Stomach (tissue), 9 donors: Measurements from ENCODE around the gene LYSMD1. TPM values are rescaled to one million over a fixed set of nuclear protein-coding genes. Genes with fewer than 3 reads are reported as not detected.

Experiments
- DNase-seq, 2 donors: peaks; one replicate each; pipeline versions ENCODE4 v3.0.0 to v3.0.0-alpha.2; 2013 to 2019
- H3K27ac ChIP-seq, 5 donors: fragments of 200-600 bp in 4 of 5; sonication (generic) in 4 of 5; one replicate each; pipeline ENCODE4 v1.5.1; 2013 to 2019; ENCODE audit warnings: mild to moderate bottlenecking in 1 of 5, moderate library complexity in 1 of 5
- H3K27me3 ChIP-seq, 3 donors: fragments of 200-600 bp; sonication (generic); one replicate each; pipeline ENCODE4 v1.5.1; 2017 to 2019; ENCODE audit warnings: mixed run types in 1 of 3
- H3K36me3 ChIP-seq, 4 donors: fragments of 200-600 bp; sonication (generic); 1 replicate in 3 of 4; 2 replicates in 1 of 4; pipeline ENCODE4 v1.5.1; 2016 to 2019
- H3K4me1 ChIP-seq, 4 donors: fragments of 200-600 bp; sonication (generic); one replicate each; pipeline ENCODE4 v1.5.1; 2016 to 2019
- H3K4me3 ChIP-seq, 4 donors: fragments of 200-600 bp; sonication (generic) in 3 of 4; one replicate each; pipeline ENCODE4 v1.5.1; 2016 to 2019; ENCODE audit warnings: mild to moderate bottlenecking in 1 of 4
- H3K9me3 ChIP-seq, 4 donors: fragments of 200-600 bp; sonication (generic); one replicate each; pipeline ENCODE4 v1.5.1; 2016 to 2019
- EP300 ChIP-seq: sonication (generic); formaldehyde crosslinking; IDR thresholded peaks from one replicate; pipeline ENCODE4 v1.6.1; 2017; ENCODE audit warnings: antibody characterized with exemption
- POLR2A ChIP-seq, 4 donors: fragments of 450-650 bp; IDR thresholded peaks; one replicate each; pipeline ENCODE4 v1.6.1; 2016; ENCODE audit warnings: antibody characterized with exemption in 4 of 4, control low read depth in 2 of 4, mild to moderate bottlenecking in 1 of 4, moderate library complexity in 1 of 4
- POLR2AphosphoS5 ChIP-seq, 3 donors: sonication (generic); formaldehyde crosslinking; IDR thresholded peaks; one replicate each; pipeline ENCODE4 v1.6.1; 2016; ENCODE audit warnings: antibody characterized with exemption in 3 of 3
- WGBS, 5 donors: extraction: QIAGEN DNeasy Blood & Tissue Kit in 3 of 5; methylation state at CpG; one replicate each; pipeline versions ENCODE4 v1.1.5 to v1.1.7; 2013 to 2018; 5-methylcytosine and 5-hydroxymethylcytosine counted together
- intact Hi-C: fragments of 100-400 bp; cut with DNase I; formaldehyde crosslinking; loops from one replicate; pipeline ENCODE4 v1.15.1; 2023; ENCODE audit warnings: low total_unique reads
- polyA plus RNA-seq, 3 donors: library from polyadenylated mRNA; stranded (reverse); fragments of 200-250 nt; gene quantifications; one replicate each; pipeline ENCODE4 v1.2.3, GENCODE V29; 2013
- total RNA-seq, 5 donors: library from RNA; depleted of rRNA; stranded (reverse); fragments of >200 nt; gene quantifications; one replicate each; pipeline versions ENCODE4 v1.1.0 to v1.2.3, GENCODE V29; 2014 to 2016
- TF ChIP-seq, protein P1 (sequence below), 7 experiments: fragments of 450-650 bp in 4 of 7; fragments of 200-600 bp in 3 of 7; sonication (generic) in 3 of 7; IDR thresholded peaks; one replicate each; pipeline ENCODE4 v1.5.1; 2016 to 2019; ENCODE audit warnings: antibody characterized with exemption in 7 of 7, control low read depth in 2 of 7, mild to moderate bottlenecking in 1 of 7
- donor health status: healthy with polysubstance abuse.
- donor health status: Bipolar disorder and iron deficiency.
- donor health status: healthy.

LYSMD1 gene
- total and polyA plus RNA-seq, 8 donors, result 1.7 to 10.3 (median 4.6) TPM

DNA sequence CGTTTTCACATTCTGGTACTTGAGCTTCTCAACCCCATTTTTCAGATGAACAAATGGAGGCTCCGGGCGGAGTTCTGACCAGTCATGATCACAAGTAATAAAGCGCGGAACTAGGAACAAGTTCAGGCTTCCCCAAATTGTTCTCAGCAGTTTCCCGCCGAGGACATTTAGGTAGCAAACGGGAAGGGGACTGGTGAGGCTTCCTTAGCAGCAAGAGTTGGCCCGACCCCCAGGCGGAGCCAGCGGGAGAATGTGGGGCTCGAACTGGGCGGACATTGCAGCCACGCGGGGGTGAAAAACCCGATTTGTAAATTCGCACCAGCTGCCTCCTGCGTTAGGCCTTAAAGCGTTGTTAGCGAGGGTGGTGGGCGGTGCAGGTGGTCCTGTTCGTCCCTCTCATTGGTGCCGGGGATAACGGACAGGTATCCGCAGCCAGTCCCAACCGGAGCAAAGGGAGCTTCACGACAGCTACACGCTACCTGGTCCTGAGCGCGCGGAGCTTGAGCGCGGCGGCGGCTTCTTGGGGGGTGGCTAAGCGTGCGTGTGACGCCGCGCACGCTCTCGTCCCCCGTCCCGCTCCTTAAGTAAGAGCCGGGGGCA, 34.6 kb downstream of the LYSMD1 start:
- TF ChIP-seq POLR2AphosphoS5 (IDR thresholded peaks at IDR 0.05), result peak in 1 of 3 donors; percentile 29
- TF ChIP-seq POLR2A (IDR thresholded peaks at IDR 0.05), result no peak
- peak overlapping the region in 4 of 5 donors; percentile 16 to 81 (median 58) for H3K27ac ChIP-seq
- WGBS, 5 donors, result 8 to 14% (median 10%) methylated on average over 30 to 45 of the region's 45 CpGs
- no peaks in the 10 kb centered on the region for H3K9me3 ChIP-seq
- H3K4me3 ChIP-seq, result peak overlapping the region; percentile 36 to 47 (median 46)
- intact Hi-C loops, result no loop called here
- H3K4me1 ChIP-seq, result peaks cover 14 to 29% (median 25%) of the 10 kb centered on the region in 4 donors
- H3K27me3 ChIP-seq, result peaks cover 0 to 27% (median 22%) of the 10 kb centered on the region in 3 donors
- H3K36me3 ChIP-seq, result peaks cover 0 to 22% (median 8%) of the 10 kb centered on the region in 4 donors
- peak; percentile 71 to 97 for DNase-seq

DNA sequence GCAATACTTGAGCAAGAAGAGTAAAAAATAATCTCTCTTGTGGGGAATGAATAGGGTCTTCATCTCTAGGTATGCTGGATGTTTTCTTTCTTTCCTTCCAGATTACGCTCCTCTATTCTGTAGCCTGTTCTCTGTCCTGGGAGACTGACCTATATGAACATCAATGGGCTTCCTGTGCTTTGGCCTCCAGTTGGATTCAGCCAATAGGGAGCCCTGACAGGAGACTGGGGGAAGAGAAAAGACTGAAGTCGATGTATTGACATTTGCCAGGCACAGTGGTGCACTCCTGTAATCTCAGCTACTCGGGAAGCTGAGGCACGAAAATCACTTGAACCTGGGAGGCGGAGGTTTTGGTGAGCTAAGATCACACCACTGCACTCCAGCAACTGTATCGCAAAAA, 36.9 kb downstream of the LYSMD1 start:
- DNase-seq, result no peak
- Histone ChIP-seq H3K4me1 (peaks cover 14 to 34% (median 25%) of the 10 kb centered on the region in 4 donors), H3K36me3 (peaks cover 0 to 19% (median 9%) of the 10 kb centered on the region in 4 donors), H3K27me3 (peaks cover 0 to 27% (median 22%) of the 10 kb centered on the region in 3 donors), H3K27ac (no peak overlapping the region), H3K9me3 (no peaks in the 10 kb centered on the region), H3K4me3 (no peak overlapping the region)
- 81 to 90% (median 84%) methylated on average over 6 of the region's 6 CpGs for WGBS, 5 donors
- intact Hi-C loops, result no loop called here
- TF ChIP-seq POLR2A (IDR thresholded peaks at IDR 0.05) (no peak), EP300 (no peak), POLR2AphosphoS5 (IDR thresholded peaks at IDR 0.05) (no peak)
- TF ChIP-seq, protein P1, sequence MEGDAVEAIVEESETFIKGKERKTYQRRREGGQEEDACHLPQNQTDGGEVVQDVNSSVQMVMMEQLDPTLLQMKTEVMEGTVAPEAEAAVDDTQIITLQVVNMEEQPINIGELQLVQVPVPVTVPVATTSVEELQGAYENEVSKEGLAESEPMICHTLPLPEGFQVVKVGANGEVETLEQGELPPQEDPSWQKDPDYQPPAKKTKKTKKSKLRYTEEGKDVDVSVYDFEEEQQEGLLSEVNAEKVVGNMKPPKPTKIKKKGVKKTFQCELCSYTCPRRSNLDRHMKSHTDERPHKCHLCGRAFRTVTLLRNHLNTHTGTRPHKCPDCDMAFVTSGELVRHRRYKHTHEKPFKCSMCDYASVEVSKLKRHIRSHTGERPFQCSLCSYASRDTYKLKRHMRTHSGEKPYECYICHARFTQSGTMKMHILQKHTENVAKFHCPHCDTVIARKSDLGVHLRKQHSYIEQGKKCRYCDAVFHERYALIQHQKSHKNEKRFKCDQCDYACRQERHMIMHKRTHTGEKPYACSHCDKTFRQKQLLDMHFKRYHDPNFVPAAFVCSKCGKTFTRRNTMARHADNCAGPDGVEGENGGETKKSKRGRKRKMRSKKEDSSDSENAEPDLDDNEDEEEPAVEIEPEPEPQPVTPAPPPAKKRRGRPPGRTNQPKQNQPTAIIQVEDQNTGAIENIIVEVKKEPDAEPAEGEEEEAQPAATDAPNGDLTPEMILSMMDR (IDR thresholded peaks at IDR 0.05), result no peak

DNA sequence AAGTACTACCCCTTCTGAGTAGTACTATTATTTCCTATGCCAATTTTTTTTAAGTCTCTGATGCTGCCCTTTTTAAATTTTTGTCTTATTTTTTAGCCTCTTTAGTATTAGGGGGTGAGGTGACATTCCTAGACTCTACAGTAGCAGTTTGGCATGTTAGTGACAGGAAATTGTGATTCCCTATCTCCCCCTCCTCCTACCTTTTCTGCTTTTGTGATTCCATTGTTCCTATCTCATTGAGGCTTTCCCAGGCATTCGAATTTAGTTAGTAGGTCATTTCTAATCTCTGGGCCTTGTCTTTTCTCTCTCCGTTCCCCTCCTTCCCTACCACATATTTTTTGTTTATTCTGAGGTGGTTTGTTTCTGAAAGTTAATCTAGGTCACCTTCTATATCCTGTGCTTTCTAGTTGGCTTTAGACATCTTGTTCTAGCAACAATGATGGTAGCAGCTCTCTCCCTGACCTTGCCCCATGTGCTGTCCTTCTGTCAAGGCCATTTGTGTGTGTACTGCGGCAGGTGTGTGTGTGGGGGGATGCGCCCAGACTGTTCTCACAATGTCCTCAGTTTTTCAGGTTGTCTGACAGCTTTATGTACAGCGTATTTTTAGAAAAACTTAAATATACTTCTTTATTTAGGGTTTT, 40.8 kb downstream of the LYSMD1 start:
- no peak overlapping the region for H3K4me3 ChIP-seq
- WGBS, 5 donors, result 70 to 81% (median 73%) methylated on average over 5 of the region's 5 CpGs
- no peak overlapping the region for H3K27ac ChIP-seq
- H3K27me3 ChIP-seq, result no peaks in the 10 kb centered on the region
- peak in 1 of 2 donors; percentile 39 for DNase-seq
- intact Hi-C loops, result no loop called here
- H3K9me3 ChIP-seq, result no peaks in the 10 kb centered on the region
- TF ChIP-seq, protein P1 (IDR thresholded peaks at IDR 0.05), result no peak
- TF ChIP-seq EP300 (no peak), POLR2A (IDR thresholded peaks at IDR 0.05) (no peak), POLR2AphosphoS5 (IDR thresholded peaks at IDR 0.05) (no peak)
- peaks cover 0 to 9% (median 0%) of the 10 kb centered on the region in 4 donors for H3K4me1 ChIP-seq
- H3K36me3 ChIP-seq, result peaks cover 0 to 49% (median 39%) of the 10 kb centered on the region in 4 donors

DNA sequence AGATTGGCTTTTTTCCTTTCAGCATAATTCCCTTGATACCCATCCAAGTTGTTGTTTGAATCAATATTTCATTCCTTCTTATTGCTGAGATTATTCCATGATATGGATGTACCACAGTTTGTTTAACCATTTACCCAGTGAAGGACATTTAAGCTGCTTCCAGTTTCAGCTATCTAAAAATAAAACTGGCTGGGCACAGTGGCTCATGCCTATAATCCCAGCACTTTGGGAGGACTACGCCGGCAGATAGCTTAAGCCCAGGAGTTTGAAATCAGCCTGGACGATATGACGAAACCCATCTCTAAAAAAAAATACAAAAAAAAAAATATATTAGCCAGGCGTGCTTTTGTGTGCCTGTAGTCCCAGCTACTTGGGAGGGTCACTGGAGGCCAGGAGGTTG, 51.8 kb downstream of the LYSMD1 start:
- H3K4me1 ChIP-seq, result no peaks in the 10 kb centered on the region
- WGBS, 5 donors, result 94 to 98% (median 96%) methylated on average over 5 of the region's 5 CpGs
- no peak for TF ChIP-seq POLR2AphosphoS5 (IDR thresholded peaks at IDR 0.05)
- no peak for TF ChIP-seq EP300
- no peak for TF ChIP-seq POLR2A (IDR thresholded peaks at IDR 0.05)
- TF ChIP-seq, protein P1 (IDR thresholded peaks at IDR 0.05), result no peak
- no peak overlapping the region for H3K27ac ChIP-seq
- no peaks in the 10 kb centered on the region for H3K27me3 ChIP-seq
- H3K9me3 ChIP-seq, result no peaks in the 10 kb centered on the region
- DNase-seq, result no peak
- intact Hi-C loops, result no loop called here
- H3K4me3 ChIP-seq, result no peak overlapping the region
- peaks cover 6 to 75% (median 65%) of the 10 kb centered on the region in 4 donors for H3K36me3 ChIP-seq

Other genes starting within 250 kb of the LYSMD1 start
- 10 to 100 TPM; 25.4 to 77.3 (median 56.0) TPM for gene SETDB1, start 239.5 kb downstream of the LYSMD1 start, total RNA-seq
- 10 to 100 TPM; 13.8 to 19.6 (median 17.3) TPM for gene SETDB1, start 239.5 kb downstream of the LYSMD1 start, polyA plus RNA-seq
- 100 to 1,000 TPM in 2 of 5 donors, 10 to 100 TPM in 3; 24.9 to 117 (median 76.0) TPM for gene CERS2, start 191.1 kb downstream of the LYSMD1 start, total RNA-seq
- 100 to 1,000 TPM; 101 to 125 (median 114) TPM for gene CERS2, start 191.1 kb downstream of the LYSMD1 start, polyA plus RNA-seq
- not detected for gene ANXA9, start 183.6 kb downstream of the LYSMD1 start, total RNA-seq
- under 1 TPM; 0.44 to 0.63 (median 0.46) TPM for gene ANXA9, start 183.6 kb downstream of the LYSMD1 start, polyA plus RNA-seq
- 10 to 100 TPM; 19.1 to 60.0 (median 40.6) TPM for gene MINDY1, start 159.0 kb downstream of the LYSMD1 start, total RNA-seq
- 10 to 100 TPM in 2 of 3 donors, 1 to 10 TPM in 1; 9.8 to 18.8 (median 16.1) TPM for gene MINDY1, start 159.0 kb downstream of the LYSMD1 start, polyA plus RNA-seq
- gene PRUNE1, start 157.5 kb downstream of the LYSMD1 start, total RNA-seq, result 100 to 1,000 TPM in 1 of 5 donors, 10 to 100 TPM in 3, 1 to 10 TPM in 1; 2.9 to 118 (median 21.2) TPM
- 10 to 100 TPM; 10.8 to 12.7 (median 11.7) TPM for gene PRUNE1, start 157.5 kb downstream of the LYSMD1 start, polyA plus RNA-seq
- 1 to 10 TPM in 1 of 5 donors, not detected in 4; 1.3 TPM for gene BNIPL, start 129.3 kb downstream of the LYSMD1 start, total RNA-seq
- 10 to 100 TPM in 1 of 3 donors, under 1 TPM in 1, not detected in 1; 0.25 to 35.1 TPM for gene BNIPL, start 129.3 kb downstream of the LYSMD1 start, polyA plus RNA-seq
- gene C1orf56, start 118.2 kb downstream of the LYSMD1 start, total RNA-seq, result 1 to 10 TPM in 4 of 5 donors, under 1 TPM in 1; 0.73 to 6.4 (median 3.5) TPM
- 1 to 10 TPM; 2.4 to 6.0 (median 2.5) TPM for gene C1orf56, start 118.2 kb downstream of the LYSMD1 start, polyA plus RNA-seq
- gene CDC42SE1, start 106.3 kb downstream of the LYSMD1 start, total RNA-seq, result 10 to 100 TPM; 28.1 to 90.3 (median 52.5) TPM
- gene CDC42SE1, start 106.3 kb downstream of the LYSMD1 start, polyA plus RNA-seq, result 10 to 100 TPM; 41.6 to 49.2 (median 47.1) TPM
- gene MLLT11, start 105.5 kb downstream of the LYSMD1 start, total RNA-seq, result 10 to 100 TPM in 1 of 5 donors, 1 to 10 TPM in 1, under 1 TPM in 1, not detected in 2; 0.72 to 14.0 (median 3.1) TPM
- 1 to 10 TPM; 1.1 to 2.4 (median 1.4) TPM for gene MLLT11, start 105.5 kb downstream of the LYSMD1 start, polyA plus RNA-seq
- 10 to 100 TPM in 2 of 5 donors, 1 to 10 TPM in 3; 5.2 to 52.2 (median 8.8) TPM for gene GABPB2, start 95.1 kb downstream of the LYSMD1 start, total RNA-seq
- 1 to 10 TPM; 3.9 to 5.4 (median 4.3) TPM for gene GABPB2, start 95.1 kb downstream of the LYSMD1 start, polyA plus RNA-seq
- 10 to 100 TPM in 2 of 5 donors, 1 to 10 TPM in 3; 4.4 to 12.3 (median 8.1) TPM for gene SEMA6C, start 19.3 kb downstream of the LYSMD1 start, total RNA-seq
- 10 to 100 TPM in 2 of 3 donors, 1 to 10 TPM in 1; 7.1 to 13.9 (median 13.0) TPM for gene SEMA6C, start 19.3 kb downstream of the LYSMD1 start, polyA plus RNA-seq
- 10 to 100 TPM in 2 of 5 donors, 1 to 10 TPM in 1, not detected in 2; 2.0 to 19.4 (median 15.2) TPM for gene TNFAIP8L2, start 9.3 kb downstream of the LYSMD1 start, total RNA-seq
- 1 to 10 TPM; 3.2 to 9.5 (median 4.1) TPM for gene TNFAIP8L2, start 9.3 kb downstream of the LYSMD1 start, polyA plus RNA-seq
- gene SCNM1, start 242 bp upstream of the LYSMD1 start, total RNA-seq, result 10 to 100 TPM in 3 of 5 donors, 1 to 10 TPM in 2; 4.5 to 57.8 (median 12.0) TPM
- 10 to 100 TPM; 35.2 to 66.3 (median 64.5) TPM for gene SCNM1, start 242 bp upstream of the LYSMD1 start, polyA plus RNA-seq
- gene TMOD4, start 10.1 kb upstream of the LYSMD1 start, total RNA-seq, result not detected
- 1 to 10 TPM in 1 of 3 donors, not detected in 2; 1.2 TPM for gene TMOD4, start 10.1 kb upstream of the LYSMD1 start, polyA plus RNA-seq
- 10 to 100 TPM; 19.1 to 61.6 (median 32.1) TPM for gene VPS72, start 24.3 kb upstream of the LYSMD1 start, total RNA-seq
- 10 to 100 TPM; 27.8 to 32.6 (median 30.2) TPM for gene VPS72, start 24.3 kb upstream of the LYSMD1 start, polyA plus RNA-seq
- gene PIP5K1A, start 32.6 kb upstream of the LYSMD1 start, total RNA-seq, result 100 to 1,000 TPM in 2 of 5 donors, 10 to 100 TPM in 3; 36.8 to 156 (median 94.6) TPM
- gene PIP5K1A, start 32.6 kb upstream of the LYSMD1 start, polyA plus RNA-seq, result 10 to 100 TPM in 2 of 3 donors, 1 to 10 TPM in 1; 8.4 to 13.4 (median 11.4) TPM
- gene PSMD4, start 88.8 kb upstream of the LYSMD1 start, total RNA-seq, result 100 to 1,000 TPM in 2 of 5 donors, 10 to 100 TPM in 3; 81.3 to 220 (median 83.2) TPM
- 100 to 1,000 TPM; 126 to 234 (median 176) TPM for gene PSMD4, start 88.8 kb upstream of the LYSMD1 start, polyA plus RNA-seq
- gene ZNF687, start 116.4 kb upstream of the LYSMD1 start, total RNA-seq, result 10 to 100 TPM; 11.9 to 59.6 (median 19.3) TPM
- 10 to 100 TPM in 1 of 3 donors, 1 to 10 TPM in 2; 6.8 to 10.8 (median 7.3) TPM for gene ZNF687, start 116.4 kb upstream of the LYSMD1 start, polyA plus RNA-seq
- 100 to 1,000 TPM in 2 of 5 donors, 10 to 100 TPM in 3; 33.2 to 187 (median 62.6) TPM for gene PI4KB, start 161.5 kb upstream of the LYSMD1 start, total RNA-seq
- 10 to 100 TPM; 24.1 to 33.5 (median 25.3) TPM for gene PI4KB, start 161.5 kb upstream of the LYSMD1 start, polyA plus RNA-seq
- 100 to 1,000 TPM in 1 of 5 donors, 10 to 100 TPM in 4; 20.4 to 117 (median 39.1) TPM for gene RFX5, start 181.3 kb upstream of the LYSMD1 start, total RNA-seq
- gene RFX5, start 181.3 kb upstream of the LYSMD1 start, polyA plus RNA-seq, result 10 to 100 TPM in 2 of 3 donors, 1 to 10 TPM in 1; 9.9 to 19.4 (median 14.2) TPM
- 100 to 1,000 TPM in 4 of 5 donors, 10 to 100 TPM in 1; 68.8 to 661 (median 281) TPM for gene SELENBP1, start 206.8 kb upstream of the LYSMD1 start, total RNA-seq
- gene SELENBP1, start 206.8 kb upstream of the LYSMD1 start, polyA plus RNA-seq, result 100 to 1,000 TPM; 102 to 153 (median 117) TPM
- 100 to 1,000 TPM; 111 to 258 (median 166) TPM for gene PSMB4, start 233.7 kb upstream of the LYSMD1 start, total RNA-seq
- 100 to 1,000 TPM; 314 to 358 (median 329) TPM for gene PSMB4, start 233.7 kb upstream of the LYSMD1 start, polyA plus RNA-seq